Right lobe of liver (tissue), 6 donors: ENCODE measurements around the gene POT1. TPM values are rescaled to one million over a fixed set of nuclear protein-coding genes. Genes with fewer than 3 reads are reported as not detected.

Source experiments
- ATAC-seq, 4 donors: fragments of 200-7000 bp; cut with Tn5 transposase; one replicate each; pipeline ENCODE4 v1.9.1; 2020; ENCODE audit warnings: mild to moderate bottlenecking in 4 of 4, moderate library complexity in 4 of 4
- DNase-seq, 3 donors: peaks; one replicate each; pipeline ENCODE4 v3.0.0-alpha.2; 2020
- H3K27ac ChIP-seq, 3 donors: fragments of 200-600 bp; one replicate each; pipeline ENCODE4 v1.8.0; 2022
- H3K27me3 ChIP-seq, 2 donors: fragments of 200-600 bp; one replicate each; pipeline ENCODE4 v1.8.0; 2022
- H3K36me3 ChIP-seq, 4 donors: fragments of 200-600 bp; sonication (generic) in 1 of 4; one replicate each; pipeline versions ENCODE4 v1.5.1 to v1.8.0; 2017 to 2022; ENCODE audit warnings: control low read depth in 1 of 4
- H3K4me1 ChIP-seq, 4 donors: fragments of 200-600 bp; sonication (generic) in 1 of 4; one replicate each; pipeline versions ENCODE4 v1.5.1 to v1.8.0; 2017 to 2022; ENCODE audit warnings: control low read depth in 1 of 4
- H3K4me3 ChIP-seq, 3 donors: fragments of 200-600 bp; one replicate each; pipeline ENCODE4 v1.8.0; 2022
- H3K9me3 ChIP-seq, 4 donors: fragments of 200-600 bp; sonication (generic) in 1 of 4; one replicate each; pipeline versions ENCODE4 v1.5.1 to v1.8.0; 2017 to 2022; ENCODE audit warnings: control low read depth in 1 of 4
- CTCF ChIP-seq, 4 donors: fragments of 200-600 bp in 3 of 4; fragments of 450-650 bp in 1 of 4; IDR thresholded peaks; one replicate each; pipeline versions ENCODE4 v1.5.1 to v1.8.0; 2016 to 2022; ENCODE audit warnings: antibody characterized with exemption in 4 of 4, mild to moderate bottlenecking in 2 of 4
- POLR2A ChIP-seq: fragments of 450-650 bp; IDR thresholded peaks from one replicate; pipeline ENCODE4 v1.6.1; 2017; ENCODE audit warnings: antibody characterized with exemption, mild to moderate bottlenecking
- WGBS: methylation state at CpG from one replicate; pipeline ENCODE4 v1.1.6; 2018; ENCODE audit warnings: low coverage, low lambda C conversion rate; ENCODE audit not compliant: insufficient coverage; ENCODE audit errors: missing lambda C conversion rate; 5-methylcytosine and 5-hydroxymethylcytosine counted together
- intact Hi-C, 2 donors: fragments of 100-400 bp; cut with DNase I; formaldehyde crosslinking; loops; one replicate each; pipeline versions ENCODE4 v1.11.2 to v1.14.1; 2022
- total RNA-seq, 6 experiments: library from RNA; depleted of rRNA in 2 of 6; stranded (reverse); fragments of >200 nt in 2 of 6; fragmentation: NEBNext Ultra II Directional in 3 of 6; extraction: Animal tissue kit (Norgen Biotek cat#: 25700) in 3 of 6; gene quantifications; one replicate each; pipeline versions ENCODE4 v1.1.0 to v1.2.4, GENCODE V29; 2016 to 2023
- donor health status: DM: no; HTN: yes; CAD: no.
- donor health status: DM: no; HTN: no; CAD: no.
- donor health status: DM: no; HTN: no; CAD: no.
- donor health status: DM: no; HTN: yes; CAD: no.
- donor health status: DM: no; HTN: yes; CAD: no.

The POT1 gene
- total RNA-seq, 6 experiments from 2014 or later, result 7.8 to 12.4 (median 10.0) TPM

- Histone ChIP-seq H3K4me3 (no peak overlapping the region), H3K9me3 (no peaks in the 10 kb centered on the region), H3K27ac (no peak overlapping the region), H3K27me3 (no peaks in the 10 kb centered on the region), H3K4me1 (no peaks in the 10 kb centered on the region), H3K36me3 (no peaks in the 10 kb centered on the region)
- WGBS, result 75% methylated on average over 1 of the region's 1 CpG
- intact Hi-C loops, result no loop called here
- no peak for TF ChIP-seq POLR2A
- no peak for TF ChIP-seq CTCF (IDR thresholded peaks at IDR 0.05)
- ATAC-seq, result no peak
- DNase-seq, result no peak
Measured at GRCh38 chr7:124956160-124956559, 26.5 kb upstream of the POT1 start.

- TF ChIP-seq CTCF (IDR thresholded peaks at IDR 0.05) (no peak), POLR2A (no peak)
- Histone ChIP-seq H3K27me3 (no peaks in the 10 kb centered on the region), H3K4me3 (no peak overlapping the region), H3K27ac (no peak overlapping the region), H3K9me3 (no peaks in the 10 kb centered on the region), H3K36me3 (no peaks in the 10 kb centered on the region), H3K4me1 (no peaks in the 10 kb centered on the region)
- DNase-seq (no peak), ATAC-seq (no peak)
- intact Hi-C loops, result no loop called here
Measured at GRCh38 chr7:124954790-124955189, 25.2 kb upstream of the POT1 start.

DNA sequence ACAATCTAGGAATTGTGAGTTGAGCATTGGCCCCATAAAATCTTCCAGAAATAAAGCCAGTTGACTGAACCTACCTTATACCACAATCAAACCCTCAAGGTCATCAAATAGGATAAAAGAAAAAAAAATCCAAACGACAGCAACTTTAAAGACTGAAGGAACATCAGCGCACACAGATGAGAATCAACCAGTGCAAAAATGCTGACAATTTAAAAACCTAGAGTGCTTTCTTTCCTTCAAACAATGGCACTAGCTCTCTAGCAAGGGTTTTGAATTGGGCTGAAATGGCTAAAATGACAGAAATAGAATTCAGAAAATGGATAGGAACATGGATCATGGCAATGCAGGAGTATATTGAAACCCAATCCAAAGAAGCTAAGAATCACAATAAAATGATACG is 16.1 kb upstream of the POT1 start:
- no peaks in the 10 kb centered on the region for H3K9me3 ChIP-seq
- DNase-seq (no peak), ATAC-seq (no peak)
- intact Hi-C loops, result no loop called here
- WGBS, result 93% methylated on average over 3 of the region's 3 CpGs
- TF ChIP-seq CTCF (IDR thresholded peaks at IDR 0.05) (no peak), POLR2A (no peak)
- H3K4me1 ChIP-seq, result no peaks in the 10 kb centered on the region
- H3K27me3 ChIP-seq, result no peaks in the 10 kb centered on the region
- H3K36me3 ChIP-seq, result no peaks in the 10 kb centered on the region
- no peak overlapping the region for H3K27ac ChIP-seq
- no peak overlapping the region for H3K4me3 ChIP-seq

GRCh38 chr7:124943472-124943871 is 13.8 kb upstream of the POT1 start:
- H3K27ac ChIP-seq, result no peak overlapping the region
- TF ChIP-seq CTCF (IDR thresholded peaks at IDR 0.05), result no peak
- no peak for TF ChIP-seq POLR2A
- no peaks in the 10 kb centered on the region for H3K4me1 ChIP-seq
- no peaks in the 10 kb centered on the region for H3K27me3 ChIP-seq
- WGBS, result 100% methylated on average over 1 of the region's 2 CpGs
- H3K9me3 ChIP-seq, result no peaks in the 10 kb centered on the region
- intact Hi-C loops, result no loop called here
- DNase-seq (no peak), ATAC-seq (no peak)
- H3K4me3 ChIP-seq, result no peak overlapping the region
- no peaks in the 10 kb centered on the region for H3K36me3 ChIP-seq

GRCh38 chr7:124942399-124942798 is 12.8 kb upstream of the POT1 start:
- TF ChIP-seq CTCF (IDR thresholded peaks at IDR 0.05) (no peak), POLR2A (no peak)
- no peak for ATAC-seq
- H3K9me3 ChIP-seq, result no peaks in the 10 kb centered on the region
- H3K36me3 ChIP-seq, result no peaks in the 10 kb centered on the region
- no peaks in the 10 kb centered on the region for H3K27me3 ChIP-seq
- DNase-seq, result no peak
- H3K4me3 ChIP-seq, result no peak overlapping the region
- no peaks in the 10 kb centered on the region for H3K4me1 ChIP-seq
- no peak overlapping the region for H3K27ac ChIP-seq
- 60% methylated on average over 3 of the region's 4 CpGs for WGBS
- intact Hi-C loops, result no loop called here
